Pancreas (tissue), 10 donors: ENCODE measurements around the gene ZIC4. TPM values are rescaled to one million over a fixed set of nuclear protein-coding genes. Genes with fewer than 3 reads are reported as not detected.

Source experiments
- ATAC-seq, 4 donors: fragments of 200-7000 bp; cut with Tn5 transposase; one replicate each; pipeline versions ENCODE4 v1.8.0 to v1.9.1; 2020; ENCODE audit warnings: mild to moderate bottlenecking in 4 of 4, moderate library complexity in 4 of 4
- DNase-seq, 6 donors: peaks; one replicate each; pipeline ENCODE4 v3.0.0-alpha.2; 2020
- FAIRE-seq: peaks from 2 replicates; lab custom pipeline; 2012; peaks lifted over from hg19 to GRCh38; lab: Jason Lieb, UNC
- H3K27ac ChIP-seq, 4 donors: fragments of 200-600 bp; sonication (generic); 1 replicate in 3 of 4; 2 replicates in 1 of 4; pipeline versions ENCODE4 v1.5.0 to v1.8.0; 2020
- H3K27me3 ChIP-seq, 4 donors: fragments of 200-600 bp; one replicate each; pipeline ENCODE4 v1.8.0; 2021
- H3K36me3 ChIP-seq, 3 donors: fragments of 200-600 bp; sonication (generic) in 1 of 3; one replicate each; pipeline versions ENCODE4 v1.5.0 to v1.8.0; 2020 to 2021
- H3K4me1 ChIP-seq, 3 donors: fragments of 200-600 bp; one replicate each; pipeline ENCODE4 v1.8.0; 2021
- H3K4me3 ChIP-seq, 4 donors: fragments of 200-600 bp; sonication (generic) in 2 of 4; one replicate each; pipeline versions ENCODE4 v1.5.0 to v1.8.0; 2020 to 2021
- H3K9me3 ChIP-seq, 4 donors: fragments of 200-600 bp; one replicate each; pipeline ENCODE4 v1.8.0; 2021
- CTCF ChIP-seq, 4 donors: fragments of 200-600 bp; sonication (generic) in 3 of 4; IDR thresholded peaks; one replicate each; pipeline versions ENCODE4 v1.5.0 to v1.8.0; 2021; ENCODE audit warnings: antibody characterized with exemption in 4 of 4
- WGBS, 2 donors: extraction: QIAGEN DNeasy Blood & Tissue Kit; methylation state at CpG; one replicate each; pipeline ENCODE4 v1.1.7; 2013; 5-methylcytosine and 5-hydroxymethylcytosine counted together
- intact Hi-C, 3 donors: fragments of 100-400 bp; cut with DNase I; formaldehyde crosslinking; loops; one replicate each; pipeline versions ENCODE4 v1.11.1 to v1.14.2; 2022
- polyA plus RNA-seq, 2 donors: library from polyadenylated mRNA; stranded (reverse); fragments of 200-250 nt; gene quantifications; one replicate each; pipeline ENCODE4 v1.2.3, GENCODE V29; 2013
- total RNA-seq, 6 donors: library from RNA; stranded (reverse); fragmentation: NEBNext Ultra II Directional in 4 of 6; extraction: Animal tissue kit (Norgen Biotek cat#: 25700) in 4 of 6; gene quantifications; one replicate each; pipeline versions ENCODE4 v1.2.1 to v1.2.4, GENCODE V29; 2021 to 2023
- donor health status: healthy with polysubstance abuse.
- donor health status: DM: no; HTN: no; CAD: no; lungs with moderate emphysema.
- donor health status: DM: no; HTN: no; CAD: no.
- donor health status: control.
- donor health status: control.
- donor health status: Bipolar disorder and iron deficiency.
- donor health status: DM: yes; HTN: yes; CAD: no.
- donor health status: DM: no; HTN: no; CAD: no.
- donor health status: DM: no; HTN: no; CAD: no.
- donor health status: DM: yes; HTN: yes; CAD: no.

The ZIC4 gene
- total and polyA plus RNA-seq, 8 donors, result not detected

GRCh38 chr3:147372525-147373027 is 33.8 kb downstream of the ZIC4 start:
- peaks cover 4 to 79% (median 13%) of the 10 kb centered on the region in 4 donors for H3K27me3 ChIP-seq
- H3K36me3 ChIP-seq, result no peaks in the 10 kb centered on the region
- no peak for TF ChIP-seq CTCF (IDR thresholded peaks at IDR 0.05)
- ATAC-seq (no peak), DNase-seq (no peak), FAIRE-seq (no peak)
- no peak overlapping the region for H3K27ac ChIP-seq
- intact Hi-C loops, result no loop called here
- no peaks in the 10 kb centered on the region for H3K4me1 ChIP-seq
- no peaks in the 10 kb centered on the region for H3K9me3 ChIP-seq
- no peak overlapping the region for H3K4me3 ChIP-seq
- WGBS, 2 donors, result 4 to 6% methylated on average over 17 of the region's 17 CpGs

- TF ChIP-seq CTCF (IDR thresholded peaks at IDR 0.05), result no peak
- WGBS, 2 donors, result 8 to 16% methylated on average over 7 of the region's 7 CpGs
- no peak overlapping the region for H3K27ac ChIP-seq
- H3K9me3 ChIP-seq, result no peaks in the 10 kb centered on the region
- H3K4me3 ChIP-seq, result no peak overlapping the region
- no peaks in the 10 kb centered on the region for H3K36me3 ChIP-seq
- peaks cover 4 to 78% (median 16%) of the 10 kb centered on the region in 4 donors for H3K27me3 ChIP-seq
- DNase-seq, result no peak
- H3K4me1 ChIP-seq, result no peaks in the 10 kb centered on the region
- no peak for FAIRE-seq
- no peak for ATAC-seq
- intact Hi-C loops, result no loop called here
Observed at GRCh38 chr3:147371771-147372340, 34.5 kb downstream of the ZIC4 start.

- WGBS, 2 donors, result 5 to 6% methylated on average over 12 of the region's 12 CpGs
- DNase-seq (no peak), FAIRE-seq (no peak), ATAC-seq (no peak)
- Histone ChIP-seq H3K27me3 (peaks cover 4 to 85% (median 14%) of the 10 kb centered on the region in 4 donors), H3K4me1 (no peaks in the 10 kb centered on the region), H3K4me3 (no peak overlapping the region), H3K27ac (no peak overlapping the region), H3K9me3 (no peaks in the 10 kb centered on the region), H3K36me3 (no peaks in the 10 kb centered on the region)
- TF ChIP-seq CTCF (IDR thresholded peaks at IDR 0.05), result no peak
- intact Hi-C loops, result no loop called here
Observed at GRCh38 chr3:147371140-147371539, 35.2 kb downstream of the ZIC4 start.

GRCh38 chr3:147370349-147370748 is 36.0 kb downstream of the ZIC4 start:
- intact Hi-C loops, result no loop called here
- Histone ChIP-seq H3K4me3 (no peak overlapping the region), H3K4me1 (no peaks in the 10 kb centered on the region), H3K27me3 (peaks cover 4 to 82% (median 10%) of the 10 kb centered on the region in 4 donors), H3K9me3 (no peaks in the 10 kb centered on the region), H3K27ac (no peak overlapping the region), H3K36me3 (no peaks in the 10 kb centered on the region)
- DNase-seq (no peak), ATAC-seq (no peak), FAIRE-seq (no peak)
- TF ChIP-seq CTCF (IDR thresholded peaks at IDR 0.05), result no peak
- WGBS, 2 donors, result 9 to 11% methylated on average over 19 of the region's 19 CpGs

GRCh38 chr3:147369661-147370123 is 36.7 kb downstream of the ZIC4 start:
- TF ChIP-seq CTCF (IDR thresholded peaks at IDR 0.05), result no peak
- DNase-seq (no peak), ATAC-seq (no peak), FAIRE-seq (no peak)
- Histone ChIP-seq H3K27ac (no peak overlapping the region), H3K4me3 (no peak overlapping the region), H3K4me1 (no peaks in the 10 kb centered on the region), H3K27me3 (peaks cover 4 to 75% (median 10%) of the 10 kb centered on the region in 4 donors), H3K36me3 (no peaks in the 10 kb centered on the region), H3K9me3 (no peaks in the 10 kb centered on the region)
- WGBS, 2 donors, result 5 to 6% methylated on average over 18 of the region's 18 CpGs
- intact Hi-C loops, result loop anchor here in 1 of 3 donors (10.0 kb wide), 1 partner anchor 45 kb away; no protein-coding TSS in a partner anchor
